ENCODE measurements around the gene ARID1A. TPM values are rescaled to one million over a fixed set of nuclear protein-coding genes. Genes with fewer than 3 reads are reported as not detected.

ARID1A gene
- total and polyA plus RNA-seq, 2 of the 8 experiments (the other 6 are each of a cell fraction or from before 2014, with no cell fraction given), result 52.1 to 103 TPM

DNA sequence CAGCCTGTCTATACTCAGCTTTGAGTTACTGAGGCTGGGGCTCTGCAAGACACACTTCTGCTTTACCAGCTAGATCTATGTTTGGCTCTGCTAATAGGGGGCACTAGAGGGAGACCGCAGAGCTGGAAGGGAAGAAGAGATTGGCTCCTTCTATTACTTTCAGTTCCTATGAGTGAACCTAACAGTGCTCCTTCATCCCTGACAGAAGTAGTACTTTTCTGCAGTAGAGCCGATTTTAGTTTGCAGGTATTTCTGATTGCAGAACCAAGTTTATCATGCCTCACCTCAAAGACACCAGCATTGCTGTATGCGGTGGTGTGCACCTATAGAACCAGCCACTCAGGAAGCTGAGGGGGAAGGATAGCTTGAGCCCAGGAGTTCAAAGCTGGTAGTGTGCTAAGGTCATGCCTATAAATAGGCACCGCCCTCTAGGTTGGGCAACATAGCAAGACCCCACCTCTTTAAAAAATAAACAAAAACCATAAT lies 125.0 kb downstream of the ARID1A start:
- Histone ChIP-seq H3K23ac (ENCODE audit: insufficient read length) (no peak overlapping the region), H3K4me2 (ENCODE audit: insufficient read depth in 1 of 2, low read depth in 2 of 2, low read length in 2 of 2) (no peak overlapping the region), H2AK5ac (ENCODE audit: low read depth, low read length) (no peak overlapping the region), H3K9me3 (ENCODE audit: insufficient read depth in 2 of 2, low read depth in 1 of 2, low read length in 1 of 2) (peaks cover 2 to 8% of the 10 kb centered on the region in 2 experiments; a peak in 3 of 4 replicates), H3K9ac (replicated peaks in 1 of 4; ENCODE audit: extremely low read depth in 1 of 4, low read depth in 3 of 4, low read length in 3 of 4) (no peak overlapping the region), H2BK5ac (ENCODE audit: low read depth, low read length) (no peak overlapping the region), H4K5ac (ENCODE audit: insufficient read length, low read depth, low read length) (no peak overlapping the region), H3K27ac (ENCODE audit: low read depth, low read length) (no peak overlapping the region), H3K79me2 (ENCODE audit: control insufficient read depth in 1 of 2, insufficient read depth in 2 of 2, low read length in 2 of 2) (no peaks in the 10 kb centered on the region), H4K8ac (ENCODE audit: extremely low read depth, insufficient read depth, low read length) (no peak overlapping the region), H2BK12ac (ENCODE audit: low read depth, low read length) (no peak overlapping the region), H3K27me3 (replicated peaks in 1 of 4; ENCODE audit: control insufficient read depth in 3 of 4, extremely low read depth in 1 of 4, insufficient read depth in 3 of 4, low read length in 3 of 4) (no peaks in the 10 kb centered on the region), H3K56ac (replicated peaks; ENCODE audit: insufficient read length, low read depth, low read length) (no peak overlapping the region), H3K14ac (ENCODE audit: insufficient read length) (no peak overlapping the region), H3K4me1 (replicated peaks in 1 of 4; ENCODE audit: control insufficient read depth in 3 of 4, insufficient read depth in 4 of 4, low read length in 3 of 4) (no peaks in the 10 kb centered on the region), H2BK120ac (replicated peaks; ENCODE audit: low read depth, low read length) (no peak overlapping the region), H3K4me3 (ENCODE audit: extremely low read depth in 1 of 4, insufficient read depth in 2 of 4, low read depth in 3 of 4, low read length in 4 of 4) (no peak overlapping the region), H3K79me1 (ENCODE audit: low read depth, low read length) (no peaks in the 10 kb centered on the region), H3K23me2 (ENCODE audit: low read depth, low read length) (no peaks in the 10 kb centered on the region), H4K20me1 (replicated peaks in 1 of 2; ENCODE audit: control insufficient read depth in 1 of 2, insufficient read depth in 2 of 2, low read length in 2 of 2) (no peaks in the 10 kb centered on the region), H4K91ac (replicated peaks; ENCODE audit: insufficient read length, low read length) (no peak overlapping the region), H3K4ac (replicated peaks; ENCODE audit: insufficient read length, low read depth, low read length) (no peak overlapping the region), H3K36me3 (ENCODE audit: control insufficient read depth in 2 of 4, insufficient read depth in 4 of 4, low read length in 3 of 4) (no peaks in the 10 kb centered on the region), H2BK15ac (ENCODE audit: low read length) (no peak overlapping the region), H3K18ac (ENCODE audit: extremely low read depth, low read length) (no peak overlapping the region), H2BK20ac (ENCODE audit: low read length) (no peak overlapping the region), H2AFZ (ENCODE audit: low read length) (no peak overlapping the region)
- DNase-seq (ENCODE audit: low read depth in 1 of 2, low spot score in 2 of 2), result no peak
- ChIA-PET POLR2A (ENCODE audit: partially characterized antibody) (interaction anchor here (0.6 to 1.5 kb wide), 3 partner anchors 9 to 349 kb away, joined by 3 to 5 read pairs (median 4); partner anchors contain the start of gene HMGN2), CTCF (ENCODE audit: partially characterized antibody) (interaction anchor here (0.5 to 2.1 kb wide), 17 partner anchors 9 to 1013 kb away, joined by 3 to 20 read pairs (median 5); no protein-coding TSS in a partner anchor)
- TF ChIP-seq RAD21 (IDR thresholded peaks at IDR 0.05 in 1 of 2, conservative IDR thresholded peaks at IDR 0.05 in 1 of 2; ENCODE audit: low read depth in 2 of 2, low read length in 2 of 2) (0 out of 4 replicates have a peak, but pooled peaks of 1 of the 2 experiments have one; percentile 10), EZH2 (IDR thresholded peaks at IDR 0.05; ENCODE audit: low read depth, low read length, severe bottlenecking) (no peak), RXRA (IDR thresholded peaks at IDR 0.05; ENCODE audit: insufficient read depth, low read depth, low read length) (no peak), SRF (IDR thresholded peaks at IDR 0.05; ENCODE audit: low read depth, low read length) (no peak)
- TF ChIP-seq, protein P1, sequence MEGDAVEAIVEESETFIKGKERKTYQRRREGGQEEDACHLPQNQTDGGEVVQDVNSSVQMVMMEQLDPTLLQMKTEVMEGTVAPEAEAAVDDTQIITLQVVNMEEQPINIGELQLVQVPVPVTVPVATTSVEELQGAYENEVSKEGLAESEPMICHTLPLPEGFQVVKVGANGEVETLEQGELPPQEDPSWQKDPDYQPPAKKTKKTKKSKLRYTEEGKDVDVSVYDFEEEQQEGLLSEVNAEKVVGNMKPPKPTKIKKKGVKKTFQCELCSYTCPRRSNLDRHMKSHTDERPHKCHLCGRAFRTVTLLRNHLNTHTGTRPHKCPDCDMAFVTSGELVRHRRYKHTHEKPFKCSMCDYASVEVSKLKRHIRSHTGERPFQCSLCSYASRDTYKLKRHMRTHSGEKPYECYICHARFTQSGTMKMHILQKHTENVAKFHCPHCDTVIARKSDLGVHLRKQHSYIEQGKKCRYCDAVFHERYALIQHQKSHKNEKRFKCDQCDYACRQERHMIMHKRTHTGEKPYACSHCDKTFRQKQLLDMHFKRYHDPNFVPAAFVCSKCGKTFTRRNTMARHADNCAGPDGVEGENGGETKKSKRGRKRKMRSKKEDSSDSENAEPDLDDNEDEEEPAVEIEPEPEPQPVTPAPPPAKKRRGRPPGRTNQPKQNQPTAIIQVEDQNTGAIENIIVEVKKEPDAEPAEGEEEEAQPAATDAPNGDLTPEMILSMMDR (IDR thresholded peaks at IDR 0.05; ENCODE audit: control extremely low read depth in 1 of 3, insufficient read depth in 1 of 3, low read depth in 1 of 3, low read length in 3 of 3), result peak in 2 of 3 experiments; percentile 21 to 37; a peak in 2 of 4 replicates
- FAIRE-seq, result no peak
- 87% methylated on average over 4 of the region's 4 CpGs; no CpG with 5 or more reads in 1 of the 2 experiments for WGBS, 2 experiments (ENCODE audit: extremely low coverage in 1 of 2, insufficient coverage in 1 of 2, insufficient read length in 1 of 2, insufficient replicate concordance in 2 of 2, low coverage in 1 of 2, low lambda C conversion rate in 2 of 2, missing lambda C conversion rate in 1 of 2)

Data from H1 (cell line).